ENCODE data around the gene CNTN4. TPM values are rescaled to one million over a fixed set of nuclear protein-coding genes. Genes with fewer than 3 reads are reported as not detected.

The CNTN4 gene
- total RNA-seq, result 0.21 TPM in 1 of 2 replicates, not detected in the other

DNA sequence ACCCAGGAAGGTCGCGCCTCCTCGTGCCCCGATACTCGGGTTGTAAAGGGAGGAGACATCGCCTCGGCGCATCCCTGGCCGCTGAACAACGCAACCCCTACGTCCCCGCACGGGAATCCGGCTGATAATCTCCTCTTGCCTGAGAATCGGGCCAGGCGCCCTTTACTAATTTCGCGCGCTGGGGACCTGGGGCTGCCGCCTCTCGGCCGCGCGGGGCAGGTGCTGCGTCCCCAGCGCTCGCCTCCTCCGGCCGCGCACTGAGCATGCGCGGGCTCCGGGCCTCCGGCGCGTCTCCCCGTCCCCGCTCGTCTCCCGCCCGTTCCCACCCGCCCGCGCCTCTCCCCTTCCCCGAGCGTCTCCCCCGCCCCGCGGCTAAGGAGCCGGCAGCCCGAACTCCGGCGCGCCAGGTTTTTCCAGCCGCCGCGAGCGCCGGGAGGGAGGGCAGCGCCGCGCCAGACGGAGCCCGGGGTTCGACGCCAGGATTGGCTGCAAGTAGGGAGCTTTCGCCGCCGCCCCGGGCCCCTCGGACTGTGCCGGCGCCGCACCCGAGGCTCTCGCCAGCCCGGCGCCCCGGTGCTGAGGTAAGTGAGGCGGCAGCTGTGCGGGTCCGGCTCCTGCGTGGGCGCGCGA, at the start of gene CNTN4:
Gene CNTN4 (plus strand): TSS at position 469 of the 630 bp plus-strand sequence.

Data from tracheal epithelial cell (primary cell).